Lower lobe of right lung (tissue), 2 donors: Measurements from ENCODE around the gene IFI27L1. TPM values are rescaled to one million over a fixed set of nuclear protein-coding genes. Genes with fewer than 3 reads are reported as not detected.

Source experiments
- ATAC-seq, 2 donors: fragments of 200-7000 bp; cut with Tn5 transposase; one replicate each; pipeline ENCODE4 v1.9.1; 2020 to 2022; ENCODE audit warnings: mild to moderate bottlenecking in 2 of 2, moderate library complexity in 2 of 2
- DNase-seq: peaks from one replicate; pipeline ENCODE4 v3.0.0-alpha.2; 2020
- H3K27ac ChIP-seq: fragments of 200-600 bp; one replicate; pipeline ENCODE4 v1.8.0; 2022
- H3K27me3 ChIP-seq: fragments of 200-600 bp; one replicate; pipeline ENCODE4 v1.8.0; 2022; ENCODE audit warnings: low read depth
- H3K36me3 ChIP-seq: fragments of 200-600 bp; one replicate; pipeline ENCODE4 v1.8.0; 2022; ENCODE audit warnings: mild to moderate bottlenecking
- H3K4me1 ChIP-seq: fragments of 200-600 bp; one replicate; pipeline ENCODE4 v1.8.0; 2022
- H3K4me3 ChIP-seq: fragments of 200-600 bp; one replicate; pipeline ENCODE4 v1.8.0; 2022; ENCODE audit warnings: mild to moderate bottlenecking
- H3K9me3 ChIP-seq: fragments of 200-600 bp; one replicate; pipeline ENCODE4 v1.8.0; 2022
- intact Hi-C: fragments of 100-400 bp; cut with DNase I; formaldehyde crosslinking; loops from one replicate; pipeline ENCODE4 v1.11.0; 2022
- total RNA-seq: library from RNA; stranded (reverse); fragmentation: NEBNext Ultra II Directional; extraction: Animal tissue kit (Norgen Biotek cat#: 25700); gene quantifications from one replicate; pipeline ENCODE4 v1.2.1, GENCODE V29; 2021
- TF ChIP-seq, protein P1 (sequence below): fragments of 200-600 bp; IDR thresholded peaks from one replicate; pipeline ENCODE4 v1.8.0; 2022; ENCODE audit warnings: antibody characterized with exemption, mild to moderate bottlenecking
- donor health status: DM: no; HTN: yes; CAD: no; lungs with severe emphysema.

The IFI27L1 gene
- total RNA-seq, 1 donor from 2014 or later: 10.9 TPM

DNA sequence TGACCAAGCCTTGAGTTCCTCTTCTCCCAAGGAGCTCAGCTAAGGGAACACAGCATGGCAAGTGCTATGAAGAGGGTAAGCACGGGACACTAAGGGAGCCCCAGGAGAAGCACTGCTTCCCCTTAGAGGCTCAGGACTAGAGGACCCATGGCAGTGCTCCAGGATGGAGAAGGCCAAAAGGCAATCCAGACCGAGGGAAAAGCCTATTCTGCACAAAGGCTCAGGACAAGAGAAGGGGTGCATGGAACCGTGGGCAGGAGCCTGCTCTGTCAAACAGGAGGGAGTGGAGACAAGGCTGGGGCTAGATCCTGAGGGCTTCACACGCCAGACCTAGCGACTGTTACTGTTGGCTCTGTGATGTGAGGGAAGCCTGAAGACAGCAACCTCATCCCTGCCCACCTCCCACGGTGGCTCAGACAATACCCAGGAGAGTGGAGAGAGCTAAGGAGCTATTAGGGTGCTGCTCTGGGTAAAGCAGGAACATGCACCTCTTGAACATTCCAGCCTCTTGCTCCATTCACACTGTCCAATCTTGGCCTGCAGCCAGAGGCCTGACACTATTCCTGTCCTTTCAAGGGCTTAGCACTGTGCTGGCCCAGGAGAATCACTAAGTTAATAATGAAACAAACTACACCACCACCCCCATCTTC lies 30.8 kb upstream of the IFI27L1 start:
- Histone ChIP-seq H3K36me3 (peaks cover 99% of the 10 kb centered on the region), H3K4me1 (no peaks in the 10 kb centered on the region), H3K4me3 (no peak overlapping the region), H3K27me3 (no peaks in the 10 kb centered on the region), H3K9me3 (no peaks in the 10 kb centered on the region), H3K27ac (no peak overlapping the region)
- DNase-seq: peak; percentile 58
- TF ChIP-seq, protein P1, sequence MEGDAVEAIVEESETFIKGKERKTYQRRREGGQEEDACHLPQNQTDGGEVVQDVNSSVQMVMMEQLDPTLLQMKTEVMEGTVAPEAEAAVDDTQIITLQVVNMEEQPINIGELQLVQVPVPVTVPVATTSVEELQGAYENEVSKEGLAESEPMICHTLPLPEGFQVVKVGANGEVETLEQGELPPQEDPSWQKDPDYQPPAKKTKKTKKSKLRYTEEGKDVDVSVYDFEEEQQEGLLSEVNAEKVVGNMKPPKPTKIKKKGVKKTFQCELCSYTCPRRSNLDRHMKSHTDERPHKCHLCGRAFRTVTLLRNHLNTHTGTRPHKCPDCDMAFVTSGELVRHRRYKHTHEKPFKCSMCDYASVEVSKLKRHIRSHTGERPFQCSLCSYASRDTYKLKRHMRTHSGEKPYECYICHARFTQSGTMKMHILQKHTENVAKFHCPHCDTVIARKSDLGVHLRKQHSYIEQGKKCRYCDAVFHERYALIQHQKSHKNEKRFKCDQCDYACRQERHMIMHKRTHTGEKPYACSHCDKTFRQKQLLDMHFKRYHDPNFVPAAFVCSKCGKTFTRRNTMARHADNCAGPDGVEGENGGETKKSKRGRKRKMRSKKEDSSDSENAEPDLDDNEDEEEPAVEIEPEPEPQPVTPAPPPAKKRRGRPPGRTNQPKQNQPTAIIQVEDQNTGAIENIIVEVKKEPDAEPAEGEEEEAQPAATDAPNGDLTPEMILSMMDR: no peak
- ATAC-seq: peak; percentile 41 to 71
- intact Hi-C loops: no loop called here

GRCh38 chr14:94051115-94051514 lies 30.0 kb upstream of the IFI27L1 start:
- H3K9me3 ChIP-seq: no peaks in the 10 kb centered on the region
- H3K36me3 ChIP-seq: peaks cover 99% of the 10 kb centered on the region
- intact Hi-C loops: no loop called here
- DNase-seq: no peak
- no peaks in the 10 kb centered on the region for H3K27me3 ChIP-seq
- TF ChIP-seq, protein P1: peak; percentile 16
- no peak overlapping the region for H3K4me3 ChIP-seq
- H3K4me1 ChIP-seq: no peaks in the 10 kb centered on the region
- no peak overlapping the region for H3K27ac ChIP-seq
- no peak for ATAC-seq

- Histone ChIP-seq H3K36me3 (peaks cover 99% of the 10 kb centered on the region), H3K4me1 (no peaks in the 10 kb centered on the region), H3K27me3 (no peaks in the 10 kb centered on the region), H3K4me3 (no peak overlapping the region), H3K9me3 (no peaks in the 10 kb centered on the region), H3K27ac (no peak overlapping the region)
- ATAC-seq: no peak
- no peak for DNase-seq
- intact Hi-C loops: no loop called here
- TF ChIP-seq, protein P1: no peak
Measured at GRCh38 chr14:94051779-94052178, 29.3 kb upstream of the IFI27L1 start.

DNA sequence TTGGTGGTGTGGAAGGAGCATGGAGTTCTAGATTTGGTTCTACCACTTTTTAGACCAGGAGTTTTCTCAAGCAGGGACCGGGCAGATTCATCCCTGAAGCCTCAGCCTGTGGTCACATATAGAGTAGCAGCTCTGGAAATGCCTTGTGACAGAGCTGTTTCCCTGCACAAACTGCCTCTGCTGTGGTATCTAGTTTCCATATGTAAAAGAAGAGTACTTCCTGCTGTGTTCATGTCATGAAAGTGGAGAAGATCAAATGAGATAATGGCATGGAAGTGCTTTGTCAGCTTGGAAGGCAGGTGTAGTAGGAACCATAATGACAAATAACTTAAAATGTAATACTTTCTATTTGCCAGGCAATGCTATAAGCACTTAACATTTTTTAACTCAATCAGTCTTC lies 28.9 kb upstream of the IFI27L1 start:
- no peaks in the 10 kb centered on the region for H3K9me3 ChIP-seq
- H3K27me3 ChIP-seq: no peaks in the 10 kb centered on the region
- H3K4me3 ChIP-seq: no peak overlapping the region
- no peaks in the 10 kb centered on the region for H3K4me1 ChIP-seq
- TF ChIP-seq, protein P1: no peak
- intact Hi-C loops: no loop called here
- peaks cover 99% of the 10 kb centered on the region for H3K36me3 ChIP-seq
- no peak overlapping the region for H3K27ac ChIP-seq
- DNase-seq: no peak
- ATAC-seq: no peak

GRCh38 chr14:94052662-94053061 lies 28.4 kb upstream of the IFI27L1 start:
- no peak for ATAC-seq
- H3K36me3 ChIP-seq: peaks cover 99% of the 10 kb centered on the region

More at GRCh38 chr14:94052662-94053061, 28.4 kb upstream of the IFI27L1 start:
- peaks cover 3% of the 10 kb centered on the region for H3K4me1 ChIP-seq
- no peak overlapping the region for H3K27ac ChIP-seq
- intact Hi-C loops: no loop called here
- H3K9me3 ChIP-seq: no peaks in the 10 kb centered on the region
- no peak overlapping the region for H3K4me3 ChIP-seq
- TF ChIP-seq, protein P1: no peak
- no peaks in the 10 kb centered on the region for H3K27me3 ChIP-seq
- DNase-seq: no peak
